Astrocyte (in vitro differentiated cells and primary cell): Measurements from ENCODE around the gene NCAPD3. TPM values are rescaled to one million over a fixed set of nuclear protein-coding genes. Genes with fewer than 3 reads are reported as not detected.

Experiments used
- DNase-seq: peaks from one replicate; pipeline ENCODE4 v3.0.0-alpha.2; 2010; ENCODE audit warnings: low read depth
- FAIRE-seq: peaks from 2 replicates; lab custom pipeline; 2011; peaks lifted over from hg19 to GRCh38; lab: Jason Lieb, UNC
- H2AFZ ChIP-seq: 2 replicates; pipeline ENCODE4 v1.6.0; 2012; ENCODE audit warnings: low read depth, low read length, inconsistent platforms
- H3K27ac ChIP-seq: 2 replicates; pipeline ENCODE4 v1.5.1; 2011; ENCODE audit warnings: low read depth, low read length, inconsistent platforms
- H3K27me3 ChIP-seq: 2 replicates; pipeline ENCODE4 v1.6.0; 2011; ENCODE audit warnings: low read length, inconsistent platforms; ENCODE audit not compliant: insufficient read depth
- H3K36me3 ChIP-seq: 2 replicates; pipeline ENCODE4 v1.5.1; 2011; ENCODE audit warnings: low read length, inconsistent platforms; ENCODE audit not compliant: insufficient read depth
- H3K4me1 ChIP-seq: 2 replicates; pipeline ENCODE4 v1.5.1; 2011; ENCODE audit warnings: low read length, inconsistent platforms; ENCODE audit not compliant: insufficient read depth
- H3K4me2 ChIP-seq: 2 replicates; pipeline ENCODE4 v1.6.0; 2012; ENCODE audit warnings: low read length, inconsistent platforms
- H3K4me3 ChIP-seq: 2 replicates; pipeline ENCODE4 v1.5.1; 2011; ENCODE audit warnings: low read depth, mild to moderate bottlenecking, low read length, inconsistent platforms; ENCODE audit not compliant: insufficient read depth
- H3K79me2 ChIP-seq: 2 replicates; pipeline ENCODE4 v1.6.0; 2012; ENCODE audit warnings: mild to moderate bottlenecking, low read length, inconsistent platforms; ENCODE audit not compliant: insufficient read depth
- H3K9ac ChIP-seq: 2 replicates; pipeline ENCODE4 v1.6.0; 2012; ENCODE audit warnings: mild to moderate bottlenecking, low read length, inconsistent platforms
- H3K9me3 ChIP-seq: 2 replicates; pipeline ENCODE4 v1.5.1; 2012; ENCODE audit warnings: low read depth, mild to moderate bottlenecking, low read length, inconsistent platforms; ENCODE audit not compliant: insufficient read depth
- H4K20me1 ChIP-seq: 2 replicates; pipeline ENCODE4 v1.6.0; 2012; ENCODE audit warnings: low read length, inconsistent platforms; ENCODE audit not compliant: insufficient read depth
- H3K27ac Mint-ChIP-seq: one replicate; pipeline ENCODE4 v1.8.0; 2021; ENCODE audit warnings: mild to moderate bottlenecking, mixed read lengths; ENCODE audit not compliant: unreplicated experiment
- H3K27me3 Mint-ChIP-seq: one replicate; pipeline ENCODE4 v1.8.0; 2021; ENCODE audit warnings: low read depth, mixed read lengths; ENCODE audit not compliant: unreplicated experiment
- H3K36me3 Mint-ChIP-seq: one replicate; pipeline ENCODE4 v1.8.0; 2021; ENCODE audit warnings: low read depth, mixed read lengths; ENCODE audit not compliant: unreplicated experiment
- H3K4me1 Mint-ChIP-seq: one replicate; pipeline ENCODE4 v1.8.0; 2021; ENCODE audit warnings: low read depth, mixed read lengths; ENCODE audit not compliant: unreplicated experiment
- H3K4me3 Mint-ChIP-seq: one replicate; pipeline ENCODE4 v1.8.0; 2021; ENCODE audit warnings: mild to moderate bottlenecking, moderate library complexity, mixed read lengths; ENCODE audit not compliant: unreplicated experiment
- H3K9me3 Mint-ChIP-seq: one replicate; pipeline ENCODE4 v1.8.0; 2021; ENCODE audit warnings: mild to moderate bottlenecking, mixed read lengths; ENCODE audit not compliant: unreplicated experiment
- CTCF ChIP-seq: IDR thresholded peaks from 2 replicates; pipeline ENCODE4 v1.5.1; 2011; ENCODE audit warnings: low read depth, mild to moderate bottlenecking, inconsistent platforms, low read length, moderate library complexity; ENCODE audit not compliant: insufficient read depth
- EZH2 ChIP-seq: IDR thresholded peaks from 2 replicates; pipeline ENCODE4 v1.6.1; 2012; ENCODE audit warnings: mild to moderate bottlenecking, low read length, inconsistent platforms; ENCODE audit not compliant: insufficient read depth
- total RNA-seq: library from RNA; stranded (reverse); gene quantifications from 2 replicates; pipeline ENCODE4 v1.2.1, GENCODE V29; 2021

NCAPD3 gene
- total RNA-seq, 1 donor from 2014 or later: 18.5 TPM

- no peak for TF ChIP-seq CTCF
- DNase-seq (no peak), FAIRE-seq (no peak)
- H3K27me3 ChIP-seq: no peaks in the 10 kb centered on the region
- no peaks in the 10 kb centered on the region for H3K9me3 Mint-ChIP-seq
- peaks cover 11% of the 10 kb centered on the region for H3K36me3 Mint-ChIP-seq
- peaks cover 7% of the 10 kb centered on the region for H3K4me1 Mint-ChIP-seq
- no peak overlapping the region for H3K27ac Mint-ChIP-seq
- H3K4me1 ChIP-seq: no peaks in the 10 kb centered on the region
- no peak overlapping the region for H3K4me2 ChIP-seq
- no peaks in the 10 kb centered on the region for H3K79me2 ChIP-seq
- no peak overlapping the region for H3K4me3 ChIP-seq
- no peaks in the 10 kb centered on the region for H3K27me3 Mint-ChIP-seq
- H3K4me3 Mint-ChIP-seq: no peak overlapping the region
- H2AFZ ChIP-seq: no peak overlapping the region
- H3K9me3 ChIP-seq: no peaks in the 10 kb centered on the region
- H3K36me3 ChIP-seq: peaks cover 39% of the 10 kb centered on the region
- no peaks in the 10 kb centered on the region for H4K20me1 ChIP-seq
- H3K9ac ChIP-seq: no peak overlapping the region
- no peak overlapping the region for H3K27ac ChIP-seq
Measured at GRCh38 chr11:134178032-134178674, 45.6 kb downstream of the NCAPD3 start.

- Mint-ChIP-seq H3K4me1 (peaks cover 2% of the 10 kb centered on the region), H3K4me3 (no peak overlapping the region), H3K27me3 (no peaks in the 10 kb centered on the region), H3K27ac (no peak overlapping the region), H3K36me3 (peaks cover 20% of the 10 kb centered on the region), H3K9me3 (no peaks in the 10 kb centered on the region)
- Histone ChIP-seq H3K79me2 (no peaks in the 10 kb centered on the region), H3K36me3 (peaks cover 35% of the 10 kb centered on the region), H3K27me3 (no peaks in the 10 kb centered on the region), H2AFZ (no peak overlapping the region), H3K9ac (no peak overlapping the region), H3K4me2 (no peak overlapping the region), H4K20me1 (no peaks in the 10 kb centered on the region), H3K4me1 (no peaks in the 10 kb centered on the region), H3K9me3 (no peaks in the 10 kb centered on the region), H3K27ac (no peak overlapping the region), H3K4me3 (no peak overlapping the region)
- FAIRE-seq (no peak), DNase-seq (no peak)
- TF ChIP-seq CTCF: no peak
- no peak for TF ChIP-seq EZH2
Measured at GRCh38 chr11:134176284-134176683, 47.5 kb downstream of the NCAPD3 start.

- H3K27me3 Mint-ChIP-seq: no peaks in the 10 kb centered on the region
- H3K9me3 Mint-ChIP-seq: no peaks in the 10 kb centered on the region
- DNase-seq (no peak), FAIRE-seq (no peak)
- peaks cover 31% of the 10 kb centered on the region for H3K36me3 Mint-ChIP-seq
- TF ChIP-seq EZH2 (no peak), CTCF (no peak)
- peaks cover 6% of the 10 kb centered on the region for H3K4me1 Mint-ChIP-seq
- peaks cover 35% of the 10 kb centered on the region for H3K36me3 ChIP-seq
- H3K27ac Mint-ChIP-seq: no peak overlapping the region
- no peaks in the 10 kb centered on the region for H3K79me2 ChIP-seq
- no peaks in the 10 kb centered on the region for H4K20me1 ChIP-seq
- H2AFZ ChIP-seq: no peak overlapping the region
- no peak overlapping the region for H3K4me3 Mint-ChIP-seq
- H3K4me3 ChIP-seq: no peak overlapping the region
- no peaks in the 10 kb centered on the region for H3K9me3 ChIP-seq
- H3K4me2 ChIP-seq: no peak overlapping the region
- no peaks in the 10 kb centered on the region for H3K27me3 ChIP-seq
- no peaks in the 10 kb centered on the region for H3K4me1 ChIP-seq
- no peak overlapping the region for H3K9ac ChIP-seq
- no peak overlapping the region for H3K27ac ChIP-seq
Measured at GRCh38 chr11:134173296-134173695, 50.5 kb downstream of the NCAPD3 start.
